ENCODE results near the gene HES2.

HES2 gene, protein sequence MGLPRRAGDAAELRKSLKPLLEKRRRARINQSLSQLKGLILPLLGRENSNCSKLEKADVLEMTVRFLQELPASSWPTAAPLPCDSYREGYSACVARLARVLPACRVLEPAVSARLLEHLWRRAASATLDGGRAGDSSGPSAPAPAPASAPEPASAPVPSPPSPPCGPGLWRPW

DNA sequence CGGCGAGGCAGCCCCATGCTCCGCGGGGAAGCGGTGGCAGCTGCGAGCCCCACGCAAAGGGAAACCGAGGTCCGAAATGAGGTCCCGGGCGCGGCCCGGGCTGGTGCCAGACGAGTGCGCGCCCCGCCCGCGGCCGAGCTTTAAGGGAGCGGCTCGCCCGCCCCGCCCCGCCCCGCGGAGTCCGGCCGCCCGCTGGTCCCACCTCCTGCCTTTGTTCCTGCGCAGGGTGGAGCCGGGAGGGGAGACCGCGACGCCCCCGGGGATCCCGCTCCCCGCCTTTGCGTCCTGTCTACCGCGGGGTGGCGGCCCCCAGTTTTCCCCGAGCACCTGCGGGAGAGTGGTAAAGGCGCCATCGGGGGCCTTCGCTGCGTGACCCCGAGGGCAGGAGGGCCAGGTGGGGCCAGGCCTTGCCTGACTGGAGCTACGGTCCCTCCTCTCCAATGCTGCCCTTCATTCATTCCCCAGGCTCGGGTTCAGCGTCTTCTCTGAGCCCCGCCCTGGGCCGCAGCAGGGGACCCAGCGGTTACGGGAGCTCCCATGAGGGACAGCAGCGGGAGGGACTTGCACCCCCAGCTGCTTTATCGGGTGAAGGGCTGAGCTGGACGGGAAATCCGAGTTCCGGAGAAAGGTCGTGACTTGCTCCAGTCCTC is at the start of gene HES2:
TSS of gene HES2 (minus strand) at position 116 of the 650 bp plus-strand sequence. CDS start at position 17, 99 bp downstream.
- TF ChIP-seq, protein P1, sequence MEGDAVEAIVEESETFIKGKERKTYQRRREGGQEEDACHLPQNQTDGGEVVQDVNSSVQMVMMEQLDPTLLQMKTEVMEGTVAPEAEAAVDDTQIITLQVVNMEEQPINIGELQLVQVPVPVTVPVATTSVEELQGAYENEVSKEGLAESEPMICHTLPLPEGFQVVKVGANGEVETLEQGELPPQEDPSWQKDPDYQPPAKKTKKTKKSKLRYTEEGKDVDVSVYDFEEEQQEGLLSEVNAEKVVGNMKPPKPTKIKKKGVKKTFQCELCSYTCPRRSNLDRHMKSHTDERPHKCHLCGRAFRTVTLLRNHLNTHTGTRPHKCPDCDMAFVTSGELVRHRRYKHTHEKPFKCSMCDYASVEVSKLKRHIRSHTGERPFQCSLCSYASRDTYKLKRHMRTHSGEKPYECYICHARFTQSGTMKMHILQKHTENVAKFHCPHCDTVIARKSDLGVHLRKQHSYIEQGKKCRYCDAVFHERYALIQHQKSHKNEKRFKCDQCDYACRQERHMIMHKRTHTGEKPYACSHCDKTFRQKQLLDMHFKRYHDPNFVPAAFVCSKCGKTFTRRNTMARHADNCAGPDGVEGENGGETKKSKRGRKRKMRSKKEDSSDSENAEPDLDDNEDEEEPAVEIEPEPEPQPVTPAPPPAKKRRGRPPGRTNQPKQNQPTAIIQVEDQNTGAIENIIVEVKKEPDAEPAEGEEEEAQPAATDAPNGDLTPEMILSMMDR (IDR thresholded peaks at IDR 0.05; ENCODE audit: low read depth, low read length, missing control alignments), result no peak
- H3K4me3 ChIP-seq (replicated peaks; ENCODE audit: low read depth, low read length), result no peak within 1 kb of the TSS
- DNase-seq (ENCODE audit: extremely low read depth, low read depth), result no peak

DNA sequence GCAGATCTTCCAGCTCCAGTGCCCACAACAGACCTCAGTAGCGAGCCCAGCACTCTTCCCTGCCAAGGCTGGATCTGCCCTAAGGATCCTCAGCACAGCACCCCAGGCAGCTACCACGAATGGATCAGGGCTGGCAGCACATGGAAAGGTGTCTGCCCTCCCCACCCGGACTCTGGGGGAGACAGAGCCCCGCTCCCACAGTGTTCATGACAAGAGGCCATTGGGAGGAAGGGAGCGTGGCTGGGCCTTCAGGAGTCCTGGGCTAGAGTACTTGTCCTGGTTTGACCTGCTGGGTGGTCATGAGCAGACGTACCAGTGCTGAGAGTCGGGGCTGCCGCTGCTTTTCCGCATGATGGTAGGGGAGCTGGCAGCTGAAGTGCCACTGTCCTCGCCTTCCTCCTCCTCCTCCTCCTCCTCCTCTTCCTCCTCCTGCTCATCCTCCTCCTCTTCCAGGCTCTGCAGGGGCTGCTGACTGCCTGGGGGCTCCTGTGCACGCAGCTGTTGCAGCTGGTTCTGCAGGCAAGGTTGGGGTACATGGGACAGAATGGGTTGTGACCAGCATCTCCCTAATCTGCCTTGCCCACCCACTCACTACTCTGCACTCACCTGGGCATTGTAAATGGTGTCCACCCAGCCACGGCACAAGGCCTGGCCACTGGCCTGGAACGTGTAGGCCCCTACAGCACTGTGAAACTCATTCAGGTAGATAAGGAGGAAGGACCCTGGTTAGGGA is 49.2 kb upstream of the HES2 start:
- DNase-seq (ENCODE audit: extremely low read depth, low read depth), result no peak
- TF ChIP-seq, protein P1 (IDR thresholded peaks at IDR 0.05; ENCODE audit: low read depth, low read length, missing control alignments), result no peak
- no peak overlapping the region for H3K4me3 ChIP-seq (replicated peaks; ENCODE audit: low read depth, low read length)

DNA sequence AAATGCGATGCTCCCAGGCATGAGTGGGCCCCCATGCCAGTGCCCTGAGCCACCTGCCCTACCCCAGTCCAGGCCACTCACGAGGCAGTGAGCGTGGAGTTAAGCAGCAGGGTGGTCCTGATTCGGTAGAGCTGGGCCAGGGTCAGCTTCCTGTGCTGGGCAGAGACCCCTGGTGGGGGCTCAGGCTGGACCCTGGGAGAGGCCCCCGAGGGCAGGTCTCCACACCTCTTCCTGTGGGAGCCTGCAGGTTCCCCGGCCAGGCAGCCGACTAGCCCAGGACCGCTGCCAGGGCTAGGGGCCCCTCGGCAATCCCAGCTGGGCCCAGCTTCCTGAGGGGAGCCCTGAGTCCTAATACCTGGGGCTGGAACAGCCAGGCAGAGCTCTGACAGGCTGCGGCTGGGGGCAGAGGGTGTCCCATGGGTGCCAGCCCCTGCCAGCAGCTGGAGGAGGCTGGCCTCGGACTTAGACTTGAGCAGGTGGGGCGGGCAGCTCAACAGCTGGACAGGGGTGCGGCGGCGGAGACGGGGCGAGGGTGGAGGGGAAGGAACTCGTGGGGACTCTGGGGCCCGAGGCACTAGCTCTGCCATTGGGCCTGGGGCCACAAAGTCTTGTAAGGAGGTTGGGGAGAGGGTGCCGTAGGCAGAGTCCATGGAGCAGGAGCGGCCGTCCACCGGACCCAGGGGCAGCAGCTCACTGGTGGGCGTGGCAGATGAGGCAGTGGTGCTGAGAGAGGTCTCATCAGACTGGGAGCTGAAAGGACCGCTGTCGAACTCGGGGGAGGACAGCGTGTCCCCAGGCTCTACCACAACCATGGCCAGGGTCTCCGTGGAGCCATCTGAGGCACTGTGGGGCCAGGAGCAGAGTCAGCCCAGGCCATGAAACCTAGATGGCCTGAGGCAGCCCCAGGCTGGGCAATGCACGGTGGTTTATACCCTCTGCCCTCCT is 48.3 kb upstream of the HES2 start:
- no peak overlapping the region for H3K4me3 ChIP-seq (replicated peaks; ENCODE audit: low read depth, low read length)
- TF ChIP-seq, protein P1 (IDR thresholded peaks at IDR 0.05; ENCODE audit: low read depth, low read length, missing control alignments), result no peak
- no peak for DNase-seq (ENCODE audit: extremely low read depth, low read depth)

DNA sequence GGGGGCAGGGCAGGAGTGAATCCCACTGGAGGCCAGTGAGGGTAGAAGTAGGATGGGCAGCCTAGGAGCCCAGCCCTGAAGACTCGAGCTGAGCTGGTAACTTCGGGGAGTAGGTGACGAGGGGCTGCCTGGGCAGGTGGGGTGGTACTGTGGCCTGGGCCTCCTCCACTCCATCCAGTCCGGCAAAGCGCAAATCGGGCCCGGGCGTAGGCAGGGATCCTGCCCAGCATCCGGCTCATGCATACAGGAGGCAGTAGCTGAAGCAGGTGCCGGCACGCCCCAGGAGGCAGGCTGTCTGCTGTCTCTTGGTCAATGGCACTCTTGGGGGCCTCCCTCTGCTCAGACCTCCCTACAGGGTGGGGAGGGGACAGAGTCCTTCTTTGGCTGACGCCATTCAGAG is 47.5 kb upstream of the HES2 start:
- TF ChIP-seq, protein P1 (IDR thresholded peaks at IDR 0.05; ENCODE audit: low read depth, low read length, missing control alignments), result no peak
- no peak for DNase-seq (ENCODE audit: extremely low read depth, low read depth)
- no peak overlapping the region for H3K4me3 ChIP-seq (replicated peaks; ENCODE audit: low read depth, low read length)

DNA sequence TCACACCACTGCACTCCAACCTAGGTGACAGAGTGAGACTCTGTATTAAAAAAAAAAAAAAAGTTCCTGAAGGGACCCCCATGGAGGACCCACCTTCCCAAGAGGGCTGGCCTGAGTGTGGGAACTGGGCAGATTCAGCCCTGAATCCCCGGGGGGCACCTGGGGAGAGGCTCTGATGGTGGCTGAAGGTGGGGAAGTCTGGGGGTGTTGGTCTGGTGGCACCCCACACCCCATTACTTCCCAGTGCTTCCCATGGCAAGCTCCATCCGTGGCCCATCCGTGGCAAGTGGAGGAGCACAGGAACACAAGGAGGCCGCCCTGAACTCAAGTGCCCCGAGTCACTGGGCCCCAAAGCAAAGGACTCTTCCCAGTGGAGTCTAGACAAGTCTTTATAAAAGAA is 47.0 kb upstream of the HES2 start:
- no peak for DNase-seq (ENCODE audit: extremely low read depth, low read depth)
- no peak overlapping the region for H3K4me3 ChIP-seq (replicated peaks; ENCODE audit: low read depth, low read length)
- TF ChIP-seq, protein P1 (IDR thresholded peaks at IDR 0.05; ENCODE audit: low read depth, low read length, missing control alignments), result no peak

DNA sequence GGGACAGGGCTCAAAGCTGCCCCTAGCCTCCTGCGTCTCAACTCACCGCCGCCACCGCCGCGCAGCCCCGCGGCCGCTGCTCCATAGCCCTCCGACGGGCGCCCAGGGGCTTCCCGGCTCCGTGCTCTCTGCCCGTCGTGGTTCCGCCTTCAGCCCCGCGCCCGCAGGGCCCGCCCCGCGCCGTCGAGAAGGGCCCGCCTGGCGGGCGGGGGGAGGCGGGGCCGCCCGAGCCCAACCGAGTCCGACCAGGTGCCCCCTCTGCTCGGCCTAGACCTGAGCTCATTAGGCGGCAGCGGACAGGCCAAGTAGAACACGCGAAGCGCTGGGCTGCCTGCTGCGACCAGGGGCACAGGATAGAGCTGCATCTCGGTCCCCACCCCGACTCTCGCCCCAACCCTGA is 46.3 kb upstream of the HES2 start, which contains the start of gene TNFRSF25:
TSS of gene TNFRSF25 (minus strand) at position 151 of the 400 bp plus-strand sequence. CDS start at position 85, 66 bp downstream.
- TF ChIP-seq, protein P1 (IDR thresholded peaks at IDR 0.05; ENCODE audit: low read depth, low read length, missing control alignments), result no peak
- DNase-seq (ENCODE audit: extremely low read depth, low read depth), result no peak
- H3K4me3 ChIP-seq (replicated peaks; ENCODE audit: low read depth, low read length), result no peak within 1 kb of the TSS
